Left lung (tissue), 10 donors: ENCODE data around the gene DDX25. TPM values are rescaled to one million over a fixed set of nuclear protein-coding genes. Genes with fewer than 3 reads are reported as not detected.
A peak's percentile ranks its signal among the peaks of the same experiment; 100 is the strongest.

ENCODE experiments used
- ATAC-seq: fragments of 200-7000 bp; cut with Tn5 transposase; one replicate; pipeline ENCODE4 v1.9.1; 2020; ENCODE audit warnings: moderate library complexity
- DNase-seq, 4 donors: peaks; one replicate each; pipeline ENCODE4 v3.0.0-alpha.2; 2013 to 2020
- H3K27ac ChIP-seq, 2 donors: fragments of 200-600 bp; sonication (generic) in 1 of 2; one replicate each; pipeline versions ENCODE4 v1.5.0 to v1.8.0; 2020 to 2021
- H3K27me3 ChIP-seq, 2 donors: fragments of 200-600 bp; sonication (generic) in 1 of 2; one replicate each; pipeline versions ENCODE4 v1.5.0 to v1.8.0; 2020 to 2021
- H3K36me3 ChIP-seq, 2 donors: fragments of 200-600 bp; sonication (generic) in 1 of 2; one replicate each; pipeline versions ENCODE4 v1.5.0 to v1.8.0; 2020 to 2021
- H3K4me1 ChIP-seq, 2 donors: fragments of 200-600 bp; one replicate each; pipeline ENCODE4 v1.8.0; 2021
- H3K4me3 ChIP-seq, 2 donors: fragments of 200-600 bp; sonication (generic) in 1 of 2; one replicate each; pipeline versions ENCODE4 v1.5.0 to v1.8.0; 2020 to 2021; ENCODE audit warnings: mild to moderate bottlenecking in 1 of 2
- H3K9me3 ChIP-seq, 2 donors: fragments of 200-600 bp; sonication (generic) in 1 of 2; one replicate each; pipeline versions ENCODE4 v1.5.0 to v1.8.0; 2020 to 2021
- intact Hi-C, 2 donors: fragments of 100-400 bp; cut with DNase I; formaldehyde crosslinking; loops; one replicate each; pipeline versions ENCODE4 v1.11.2 to v1.14.2; 2022
- polyA plus RNA-seq, 6 donors: library from polyadenylated mRNA; unstranded; fragments of 120-200 nt; gene quantifications; one replicate each; pipeline ENCODE4 v1.2.1, GENCODE V29; 2013; ENCODE audit not compliant: insufficient read length in 6 of 6
- total RNA-seq, 2 donors: library from RNA; stranded (reverse); fragmentation: NEBNext Ultra II Directional; extraction: Animal tissue kit (Norgen Biotek cat#: 25700); gene quantifications; one replicate each; pipeline ENCODE4 v1.2.1, GENCODE V29; 2021
- TF ChIP-seq, protein P1 (sequence below), 2 donors: fragments of 200-600 bp; sonication (generic) in 1 of 2; IDR thresholded peaks; one replicate each; pipeline versions ENCODE4 v1.5.0 to v1.8.0; 2021; ENCODE audit warnings: antibody characterized with exemption in 2 of 2
- donor health status: DM: no; HTN: yes; CAD: no.
- donor health status: DM: no; HTN: no; CAD: no.

The DDX25 gene
- total and polyA plus RNA-seq, 8 donors, result 0.47 to 2.5 (median 2.0) TPM; not detected in 1

DNA sequence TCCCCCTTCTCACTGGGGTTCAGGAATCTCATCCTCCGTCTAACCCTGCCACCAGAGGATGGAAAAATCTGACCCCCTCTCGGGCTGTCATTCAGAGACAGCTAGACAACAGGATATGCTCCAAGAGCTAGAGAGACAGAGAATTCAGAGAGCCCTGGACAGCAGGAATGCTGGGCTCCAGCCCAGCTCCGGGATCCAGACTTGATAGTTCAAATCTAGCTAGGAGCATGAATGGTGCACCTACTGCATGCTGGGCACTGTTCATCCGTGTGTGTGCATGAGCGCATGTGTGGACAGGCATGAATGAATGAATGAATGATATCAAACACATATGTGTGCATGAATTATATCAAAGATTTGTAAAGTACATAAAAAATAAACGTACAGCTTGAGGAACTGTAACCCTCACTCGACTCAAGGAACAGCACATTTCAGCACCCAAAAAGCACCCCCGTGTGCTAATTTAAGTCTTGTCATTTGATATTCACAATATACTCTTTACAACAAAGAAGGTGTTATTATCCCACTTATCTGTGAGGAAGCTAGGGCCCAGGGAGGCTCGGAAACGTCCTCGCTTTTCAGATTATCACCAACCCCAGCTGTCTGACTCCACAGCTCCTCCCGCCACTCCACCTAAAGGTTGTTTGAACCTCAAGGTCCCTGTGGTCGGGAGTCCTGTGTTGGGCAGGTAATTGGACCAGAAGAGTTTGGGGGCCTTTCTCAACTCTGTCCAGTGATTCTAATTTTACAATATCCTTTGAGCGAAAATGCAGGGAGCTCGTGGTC, 40.9 kb downstream of the DDX25 start:
- no peaks in the 10 kb centered on the region for H3K27me3 ChIP-seq
- no peak overlapping the region for H3K27ac ChIP-seq
- H3K9me3 ChIP-seq, result no peaks in the 10 kb centered on the region
- no peaks in the 10 kb centered on the region for H3K4me1 ChIP-seq
- ATAC-seq (no peak), DNase-seq (no peak)
- intact Hi-C loops, result no loop called here
- H3K4me3 ChIP-seq, result no peak overlapping the region
- TF ChIP-seq, protein P1, sequence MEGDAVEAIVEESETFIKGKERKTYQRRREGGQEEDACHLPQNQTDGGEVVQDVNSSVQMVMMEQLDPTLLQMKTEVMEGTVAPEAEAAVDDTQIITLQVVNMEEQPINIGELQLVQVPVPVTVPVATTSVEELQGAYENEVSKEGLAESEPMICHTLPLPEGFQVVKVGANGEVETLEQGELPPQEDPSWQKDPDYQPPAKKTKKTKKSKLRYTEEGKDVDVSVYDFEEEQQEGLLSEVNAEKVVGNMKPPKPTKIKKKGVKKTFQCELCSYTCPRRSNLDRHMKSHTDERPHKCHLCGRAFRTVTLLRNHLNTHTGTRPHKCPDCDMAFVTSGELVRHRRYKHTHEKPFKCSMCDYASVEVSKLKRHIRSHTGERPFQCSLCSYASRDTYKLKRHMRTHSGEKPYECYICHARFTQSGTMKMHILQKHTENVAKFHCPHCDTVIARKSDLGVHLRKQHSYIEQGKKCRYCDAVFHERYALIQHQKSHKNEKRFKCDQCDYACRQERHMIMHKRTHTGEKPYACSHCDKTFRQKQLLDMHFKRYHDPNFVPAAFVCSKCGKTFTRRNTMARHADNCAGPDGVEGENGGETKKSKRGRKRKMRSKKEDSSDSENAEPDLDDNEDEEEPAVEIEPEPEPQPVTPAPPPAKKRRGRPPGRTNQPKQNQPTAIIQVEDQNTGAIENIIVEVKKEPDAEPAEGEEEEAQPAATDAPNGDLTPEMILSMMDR (IDR thresholded peaks at IDR 0.05), result no peak
- no peaks in the 10 kb centered on the region for H3K36me3 ChIP-seq

DNA sequence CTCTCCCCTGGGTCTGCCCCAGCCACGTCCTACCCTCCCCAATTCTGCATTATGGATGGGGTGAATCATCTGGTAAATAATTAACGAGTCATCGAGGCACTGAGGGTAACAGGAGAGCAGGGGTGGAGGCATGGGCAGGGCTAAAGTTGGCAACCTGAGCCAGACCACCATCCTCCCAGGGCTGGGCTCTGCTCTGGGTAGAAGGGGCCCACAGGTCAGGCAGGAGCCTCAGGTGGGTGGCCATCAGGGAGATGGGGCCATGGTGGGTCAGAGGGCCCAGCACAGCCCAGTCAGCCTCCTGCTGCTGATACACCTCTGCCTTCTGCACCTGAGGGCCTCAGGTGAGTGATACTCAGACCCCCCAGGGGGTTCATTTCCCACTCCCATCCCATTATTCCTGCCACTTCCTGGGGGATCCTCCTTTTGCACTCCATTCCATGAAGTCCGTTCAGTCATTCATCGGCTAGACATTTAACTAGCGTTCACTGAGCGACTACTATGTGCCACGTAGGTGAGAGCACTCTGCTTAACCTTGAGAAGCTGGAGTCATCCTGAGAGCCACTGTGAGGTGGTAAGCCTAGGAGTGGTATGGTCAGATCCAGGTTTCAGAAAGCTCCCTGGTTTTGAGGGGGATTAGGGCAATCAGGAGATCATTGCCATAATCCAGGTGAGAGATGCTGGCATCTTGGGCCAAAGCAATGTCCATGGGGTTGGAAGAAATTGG, 41.7 kb downstream of the DDX25 start, which contains the start of gene VSIG10L2:
TSS of gene VSIG10L2 (plus strand) at position 248 of the 724 bp plus-strand sequence. CDS start at position 260, 12 bp downstream.
- Histone ChIP-seq H3K9me3 (no peaks in the 10 kb centered on the region), H3K36me3 (no peaks in the 10 kb centered on the region), H3K4me1 (no peaks in the 10 kb centered on the region), H3K27ac (no peak within 1 kb of the TSS), H3K4me3 (no peak within 1 kb of the TSS), H3K27me3 (no peaks in the 10 kb centered on the region)
- DNase-seq, result no peak
- TF ChIP-seq, protein P1 (IDR thresholded peaks at IDR 0.05), result no peak
- intact Hi-C loops, result no loop called here
- peak; percentile 7 for ATAC-seq

DNA sequence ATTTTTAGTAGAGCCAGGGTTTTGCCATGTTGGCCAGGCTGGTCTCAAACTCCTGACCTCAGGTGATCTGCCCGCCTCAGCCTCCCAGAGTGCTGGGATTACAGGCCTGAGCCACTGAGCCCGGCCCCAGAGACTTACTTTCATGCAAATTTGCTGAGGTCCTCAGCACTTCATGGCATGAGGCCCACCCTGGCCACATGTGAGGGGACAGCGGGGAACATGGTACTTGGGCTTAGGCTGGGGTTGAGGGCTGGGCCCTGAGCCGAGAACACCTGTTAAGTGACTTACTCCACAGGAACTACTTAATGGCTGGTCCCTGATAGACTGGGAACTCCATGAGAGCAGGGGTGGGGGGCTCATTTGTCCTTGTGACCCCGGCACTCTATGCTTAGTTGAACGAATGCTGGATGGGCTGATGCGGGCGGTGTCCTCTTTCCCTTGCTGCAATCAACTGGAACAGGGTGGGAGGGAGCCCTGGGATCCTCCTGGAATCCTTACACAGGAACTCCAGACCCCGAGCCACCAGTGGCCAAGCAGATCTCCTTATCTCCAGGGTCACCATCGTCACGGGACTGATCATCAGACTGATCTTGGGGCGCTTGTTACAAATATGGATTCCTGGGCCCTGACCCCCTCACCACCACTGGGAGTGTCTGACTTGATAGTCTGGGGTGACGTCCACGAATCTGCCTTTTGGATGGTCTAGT, 42.6 kb downstream of the DDX25 start:
- ATAC-seq, result no peak
- no peak overlapping the region for H3K4me3 ChIP-seq
- TF ChIP-seq, protein P1 (IDR thresholded peaks at IDR 0.05), result no peak
- intact Hi-C loops, result no loop called here
- H3K27ac ChIP-seq, result no peak overlapping the region
- no peaks in the 10 kb centered on the region for H3K27me3 ChIP-seq
- no peak for DNase-seq
- H3K9me3 ChIP-seq, result no peaks in the 10 kb centered on the region
- H3K36me3 ChIP-seq, result no peaks in the 10 kb centered on the region
- no peaks in the 10 kb centered on the region for H3K4me1 ChIP-seq

DNA sequence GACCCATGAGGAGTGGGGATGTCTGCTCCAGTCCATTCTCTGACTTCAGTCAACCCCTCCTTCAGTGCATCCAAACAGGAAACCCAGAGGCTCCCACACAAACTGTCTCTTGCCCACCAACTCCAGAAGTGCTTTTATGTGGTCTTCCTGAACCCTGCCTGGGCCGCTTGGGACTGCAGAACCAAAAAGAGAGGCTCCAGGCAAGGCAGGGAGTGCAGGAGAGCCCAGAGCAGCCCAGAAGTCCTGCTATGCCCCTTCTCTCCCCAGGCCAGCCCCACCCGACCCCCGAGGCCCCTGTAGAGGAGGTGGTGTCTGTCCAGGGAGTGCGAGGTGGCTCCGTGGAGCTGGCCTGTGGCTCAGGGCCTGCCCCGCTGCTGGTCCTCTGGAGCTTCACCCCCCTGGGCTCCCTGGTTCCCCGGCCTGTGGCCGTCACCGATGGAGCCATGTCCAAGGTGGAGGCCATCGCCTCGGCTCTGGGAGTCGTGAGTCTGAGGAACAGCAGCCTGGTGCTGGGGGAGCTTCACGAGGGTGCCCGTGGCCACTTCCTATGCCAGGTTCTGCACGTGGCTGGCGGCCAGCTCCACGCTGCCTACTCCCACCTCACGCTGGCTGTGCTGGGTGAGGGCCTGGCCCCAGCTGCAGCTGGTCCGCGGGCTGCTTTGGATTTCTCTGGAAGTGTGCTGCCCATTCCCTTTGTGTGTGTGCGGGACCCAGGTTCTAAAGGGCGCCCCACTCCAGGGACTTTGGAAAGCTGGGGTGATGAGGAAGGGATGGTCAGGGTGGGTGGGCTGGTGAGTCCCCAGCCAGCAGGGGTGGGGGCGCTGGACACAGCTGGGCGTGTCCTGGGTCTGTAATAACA, 43.3 kb downstream of the DDX25 start:
- no peaks in the 10 kb centered on the region for H3K9me3 ChIP-seq
- DNase-seq (no peak), ATAC-seq (no peak)
- H3K27me3 ChIP-seq, result no peaks in the 10 kb centered on the region
- H3K27ac ChIP-seq, result no peak overlapping the region
- no peaks in the 10 kb centered on the region for H3K36me3 ChIP-seq
- intact Hi-C loops, result no loop called here
- TF ChIP-seq, protein P1 (IDR thresholded peaks at IDR 0.05), result no peak
- peaks cover 0 to 2% of the 10 kb centered on the region in 2 donors for H3K4me1 ChIP-seq
- no peak overlapping the region for H3K4me3 ChIP-seq
